COR-L47 (cell line): ENCODE measurements around the gene LDLRAP1.

Source experiments
- DNase-seq: peaks from one replicate; lab custom pipeline; 2025; lab: John Stamatoyannopoulos, UW

Gene LDLRAP1

DNA sequence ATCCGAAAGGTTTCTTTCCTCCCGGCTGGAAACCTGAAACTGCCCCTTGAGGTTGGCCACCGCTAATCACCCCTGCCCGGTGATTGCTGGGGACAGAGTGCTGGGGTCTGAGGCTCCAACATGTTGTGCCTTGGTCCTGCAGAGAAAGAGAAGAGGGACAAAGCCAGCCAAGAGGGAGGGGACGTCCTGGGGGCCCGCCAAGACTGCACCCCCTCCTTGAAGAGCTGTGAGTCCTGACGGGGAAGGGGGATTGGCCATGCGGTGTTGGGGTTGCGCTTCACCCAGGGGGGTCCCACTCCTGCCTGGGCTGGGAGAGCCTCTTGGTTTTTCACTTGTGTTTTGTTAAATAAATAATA lies 19.5 kb downstream of the LDLRAP1 start:
- DNase-seq = no peak

DNA sequence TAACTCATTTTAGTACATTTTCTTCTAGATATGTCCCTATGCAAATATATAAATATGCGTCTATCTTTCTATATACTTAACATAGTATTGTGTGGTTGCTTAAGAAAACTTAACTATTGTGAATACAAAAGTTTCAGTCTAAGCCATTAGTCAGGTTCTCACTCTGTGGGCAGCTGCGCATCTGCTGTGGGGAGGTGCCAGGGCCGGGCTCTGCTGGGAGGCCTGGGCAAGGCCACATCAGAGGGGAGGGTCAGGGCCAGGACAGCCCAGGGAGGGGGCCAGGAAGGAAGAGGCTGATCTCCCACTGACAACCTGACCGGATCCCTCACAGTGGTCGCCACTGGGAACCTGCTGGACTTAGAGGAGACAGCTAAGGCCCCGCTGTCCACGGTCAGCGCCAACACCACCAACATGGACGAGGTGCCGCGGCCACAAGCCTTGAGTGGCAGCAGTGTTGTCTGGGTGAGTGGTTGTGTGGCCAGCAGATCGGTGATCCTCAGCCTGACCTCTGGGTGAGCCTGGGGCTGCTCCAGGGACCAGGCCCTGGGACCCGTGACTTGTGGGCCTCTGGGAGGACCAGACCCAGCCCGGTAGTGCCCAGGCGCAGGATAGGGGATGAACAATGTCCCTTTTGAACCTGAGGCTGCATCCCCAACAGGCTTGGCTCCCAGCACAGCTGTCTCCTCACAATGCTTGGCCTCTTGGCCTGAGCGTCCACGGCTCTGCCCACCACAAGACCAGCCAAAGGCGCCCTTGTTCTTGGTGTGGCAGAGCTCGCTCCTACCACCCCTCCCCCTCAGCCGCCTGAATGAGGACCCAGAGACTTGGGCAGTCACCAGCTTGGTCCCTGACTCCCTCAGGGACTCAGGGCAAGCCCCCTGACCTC lies 20.2 kb downstream of the LDLRAP1 start:
- DNase-seq = no peak

DNA sequence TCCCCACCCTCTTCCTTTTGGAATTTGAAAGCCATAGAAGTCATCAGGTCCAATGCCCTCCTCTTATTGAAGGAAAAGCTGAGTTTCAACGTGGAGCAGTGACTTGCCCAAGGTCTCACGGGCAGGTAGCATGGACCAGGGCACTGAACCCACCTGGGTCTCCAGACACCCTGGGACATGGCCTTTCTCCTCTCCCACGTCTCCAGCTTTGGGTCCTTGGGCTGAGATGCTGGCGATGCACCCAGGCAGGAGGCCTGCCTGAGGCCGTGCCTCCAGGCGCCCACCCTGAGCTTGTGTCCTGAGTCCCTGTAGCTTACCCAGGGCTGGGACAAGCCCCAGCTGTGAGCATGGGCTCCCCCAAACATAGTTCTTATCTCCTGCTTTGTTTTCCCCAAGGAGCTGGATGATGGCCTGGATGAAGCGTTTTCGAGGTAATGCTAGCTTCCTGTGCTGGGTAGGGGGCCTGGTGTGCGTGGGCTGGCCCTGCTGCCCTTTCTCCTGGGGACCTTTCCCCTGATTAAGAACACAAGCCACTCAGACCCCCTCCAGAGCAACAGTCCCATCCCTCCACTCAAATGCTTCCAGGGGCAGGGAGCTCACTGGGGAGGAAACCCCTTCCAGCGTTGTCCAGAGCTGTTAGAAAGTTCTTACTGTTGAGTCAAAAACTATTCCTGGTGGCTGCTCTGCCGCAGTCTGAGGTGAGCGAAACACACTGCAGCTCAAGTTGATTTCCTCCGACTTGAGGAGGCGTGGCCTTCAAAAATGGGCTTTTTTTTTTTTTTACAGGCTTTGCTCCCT lies 21.6 kb downstream of the LDLRAP1 start:
- DNase-seq = no peak

DNA sequence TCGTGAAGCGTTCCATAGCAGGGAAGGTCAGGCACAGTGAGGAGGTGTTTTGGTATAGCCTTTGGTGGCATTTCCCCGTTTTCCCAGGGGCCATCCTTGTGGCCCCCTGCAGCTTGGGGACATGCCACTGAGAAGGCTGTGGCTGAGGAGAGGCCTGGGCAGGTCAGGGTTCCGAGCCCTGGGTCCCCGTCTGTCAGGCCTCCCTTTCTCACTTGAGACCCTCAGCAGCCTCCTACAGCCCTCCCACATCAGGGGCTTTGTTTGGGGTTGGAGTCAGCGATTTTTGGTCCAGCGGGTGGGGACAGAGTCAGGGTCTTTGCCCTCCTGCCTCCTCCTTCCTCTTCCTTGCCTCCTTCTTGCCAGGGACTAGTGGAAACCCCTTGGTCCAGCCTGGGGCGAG lies 22.2 kb downstream of the LDLRAP1 start:
- DNase-seq = no peak

DNA sequence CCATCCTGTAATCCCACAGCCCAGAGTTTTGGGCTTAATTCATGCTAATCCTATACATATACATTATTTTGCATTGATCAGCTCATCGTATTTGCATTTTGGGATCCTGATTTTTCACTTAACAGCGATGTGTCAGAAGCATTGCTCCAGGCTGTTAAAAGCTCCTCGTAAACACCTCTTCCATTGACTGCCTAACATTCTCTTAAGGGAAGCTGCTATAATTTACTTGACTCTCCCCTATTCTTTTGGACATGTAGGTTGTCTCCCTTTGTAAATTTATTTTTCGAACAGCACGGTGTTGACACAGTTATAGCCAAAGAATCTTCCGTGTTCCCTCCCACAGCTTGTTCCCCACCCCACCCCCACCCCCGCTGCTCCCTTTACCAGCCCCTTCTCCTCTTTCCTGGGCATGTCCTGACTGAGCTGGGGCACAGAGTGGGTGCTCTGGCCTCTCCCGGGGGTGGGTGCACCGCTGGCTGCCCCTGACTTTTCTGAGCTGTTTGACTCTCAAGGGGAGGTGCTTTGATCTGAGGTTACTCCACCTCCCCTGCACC lies 22.8 kb downstream of the LDLRAP1 start:
- no peak for DNase-seq

DNA sequence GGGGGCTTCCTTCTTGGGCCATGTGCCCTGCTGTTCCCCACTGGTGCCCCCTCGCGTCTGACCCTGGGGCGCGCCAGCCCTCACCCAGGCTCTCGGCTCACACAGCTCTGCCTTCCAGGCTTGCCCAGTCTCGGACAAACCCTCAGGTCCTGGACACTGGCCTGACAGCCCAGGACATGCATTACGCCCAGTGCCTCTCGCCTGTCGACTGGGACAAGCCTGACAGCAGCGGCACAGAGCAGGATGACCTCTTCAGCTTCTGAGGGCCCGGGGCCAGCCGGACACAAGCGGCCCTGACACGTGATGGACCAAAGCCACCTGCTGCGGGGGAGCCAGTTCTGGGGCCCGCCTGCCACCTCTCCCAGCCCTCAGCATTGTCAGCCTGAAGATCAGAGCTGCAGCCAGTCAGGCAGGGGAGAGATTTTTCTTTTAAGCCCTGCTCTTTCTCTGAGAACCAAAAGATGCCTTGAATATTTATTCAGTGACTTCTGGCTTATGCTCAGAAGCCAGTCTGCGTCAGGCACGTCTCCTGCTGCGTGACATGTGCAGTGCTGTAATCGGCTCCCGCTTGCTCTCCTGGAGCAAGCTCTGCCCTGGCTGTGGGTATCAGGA lies 23.4 kb downstream of the LDLRAP1 start:
- DNase-seq = no peak

DNA sequence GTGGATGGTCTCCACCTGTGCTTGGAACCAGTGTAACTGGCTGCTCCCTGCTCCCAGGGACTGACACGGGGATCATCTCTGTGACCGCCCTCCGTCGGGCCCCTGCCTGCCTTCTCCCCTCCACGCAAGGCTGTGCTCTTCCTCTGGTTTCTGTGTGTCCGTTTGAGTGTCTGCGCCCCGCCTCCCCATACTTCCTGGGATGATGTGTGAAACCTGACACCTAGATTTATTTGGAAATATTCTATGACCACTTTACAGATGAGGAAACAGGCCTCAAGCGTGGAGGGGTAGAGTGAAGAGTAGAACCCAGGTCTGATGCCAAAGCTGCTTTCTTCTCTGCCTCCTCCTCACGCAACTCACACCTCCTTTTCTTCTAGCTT lies 24.3 kb downstream of the LDLRAP1 start:
- no peak for DNase-seq

DNA sequence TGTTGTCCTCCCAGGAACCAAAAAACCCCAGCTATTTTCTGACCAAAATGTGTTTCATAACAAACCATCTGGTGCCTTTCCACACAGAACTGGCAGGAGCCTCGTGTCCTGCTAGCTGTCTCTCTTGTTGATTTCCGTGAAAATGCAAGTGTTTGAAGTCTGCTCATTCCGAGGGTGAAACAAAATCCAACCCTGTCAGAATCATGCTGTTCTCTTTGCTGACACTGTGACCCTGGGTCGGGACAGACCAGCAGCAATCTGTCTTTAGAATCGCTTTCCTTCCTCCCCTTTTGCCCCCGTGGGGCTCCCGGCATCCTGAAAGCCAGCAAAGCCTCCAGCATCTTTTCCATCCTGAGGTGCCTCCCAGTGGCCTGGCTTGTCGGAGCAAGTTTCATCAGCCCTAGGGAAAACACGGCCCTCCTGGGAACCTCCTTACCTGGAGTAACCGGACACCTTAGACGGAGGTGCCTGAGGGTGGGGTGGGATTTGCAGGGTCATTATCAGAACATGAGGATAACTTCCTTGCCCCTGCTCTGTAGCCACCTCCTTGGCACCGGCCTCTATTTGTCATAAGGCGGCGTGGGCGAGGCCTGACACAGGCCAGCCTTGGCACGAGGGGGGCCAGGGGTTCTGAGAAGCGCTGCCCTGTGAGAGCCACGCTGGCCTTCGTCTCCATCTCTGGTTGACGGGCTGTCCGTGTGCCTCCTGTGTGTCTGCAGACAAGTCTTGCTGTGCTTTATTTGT lies 24.9 kb downstream of the LDLRAP1 start:
- no peak for DNase-seq

DNA sequence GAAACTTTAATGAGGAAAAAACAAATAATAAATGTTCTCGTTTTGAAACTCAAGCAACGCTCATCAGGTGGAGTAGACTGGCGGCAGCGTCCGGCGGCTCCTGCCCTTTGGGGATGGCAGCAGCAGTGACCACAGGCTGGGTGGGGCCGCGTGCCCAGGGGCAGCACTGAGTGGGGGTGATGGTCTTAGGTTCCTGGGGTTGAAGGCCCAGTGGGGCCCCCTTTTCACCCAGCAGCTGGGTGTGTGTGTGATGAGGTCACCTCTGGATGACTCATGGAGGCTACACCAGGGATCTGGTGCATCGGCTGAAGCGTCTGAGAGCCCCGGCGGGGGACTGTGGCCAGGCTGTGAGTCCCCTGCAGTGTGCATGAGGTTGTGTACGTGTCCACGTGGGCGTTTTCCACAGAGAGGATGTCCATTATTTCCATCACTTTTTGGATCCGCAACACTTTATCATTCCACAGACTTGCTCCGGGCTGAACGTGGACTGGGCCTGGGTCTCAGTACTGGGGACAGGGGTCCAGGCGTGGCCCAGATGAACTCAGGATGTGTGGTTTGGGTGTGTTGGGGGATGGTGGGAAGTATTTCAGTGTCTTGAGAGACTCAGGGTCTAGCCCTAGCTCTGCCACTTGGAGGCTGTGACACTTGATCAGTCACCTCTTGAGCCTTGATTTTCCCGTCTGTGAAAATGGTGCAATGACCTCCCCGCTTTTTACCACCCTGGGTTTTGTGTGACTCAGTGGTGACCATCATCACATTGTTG lies 25.6 kb downstream of the LDLRAP1 start:
- no peak for DNase-seq

DNA sequence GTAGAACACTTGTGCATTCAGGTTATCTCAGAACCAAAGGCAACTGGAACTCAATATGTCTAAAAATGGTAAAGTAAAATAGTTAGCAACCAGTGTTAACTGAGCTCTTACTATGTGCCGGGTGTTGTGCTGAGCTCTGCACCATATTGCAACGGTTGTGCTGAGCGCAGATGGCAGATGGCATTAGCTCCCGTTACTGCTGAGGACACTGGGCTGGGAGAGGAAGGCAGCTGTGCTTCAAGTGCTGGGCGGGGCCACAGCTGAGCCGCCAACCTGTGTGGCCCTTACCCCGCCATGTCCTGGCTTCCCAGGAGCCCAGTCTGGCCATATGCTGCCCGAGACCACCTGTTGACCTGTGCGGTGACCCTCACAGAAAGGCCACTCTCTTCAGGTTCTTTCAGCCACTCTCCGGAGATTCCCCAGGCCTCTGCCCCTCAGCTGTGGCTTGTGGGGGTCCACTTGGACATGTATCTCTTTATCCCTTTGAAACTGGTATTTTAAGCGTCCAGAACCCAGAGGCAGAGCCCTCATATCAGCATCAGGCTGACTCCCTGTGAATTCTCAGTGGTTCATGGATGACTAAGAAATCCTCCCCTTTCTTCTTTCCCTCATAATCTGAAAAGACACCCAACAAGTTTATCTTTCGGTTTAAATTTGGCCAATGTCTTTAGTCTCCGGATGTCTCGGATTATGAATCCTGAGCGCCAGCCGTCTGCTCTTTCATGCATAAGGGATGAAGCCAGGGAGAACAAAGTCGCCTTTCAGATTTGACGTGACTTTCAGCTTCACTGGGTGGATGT lies 26.4 kb downstream of the LDLRAP1 start:
- DNase-seq = no peak

DNA sequence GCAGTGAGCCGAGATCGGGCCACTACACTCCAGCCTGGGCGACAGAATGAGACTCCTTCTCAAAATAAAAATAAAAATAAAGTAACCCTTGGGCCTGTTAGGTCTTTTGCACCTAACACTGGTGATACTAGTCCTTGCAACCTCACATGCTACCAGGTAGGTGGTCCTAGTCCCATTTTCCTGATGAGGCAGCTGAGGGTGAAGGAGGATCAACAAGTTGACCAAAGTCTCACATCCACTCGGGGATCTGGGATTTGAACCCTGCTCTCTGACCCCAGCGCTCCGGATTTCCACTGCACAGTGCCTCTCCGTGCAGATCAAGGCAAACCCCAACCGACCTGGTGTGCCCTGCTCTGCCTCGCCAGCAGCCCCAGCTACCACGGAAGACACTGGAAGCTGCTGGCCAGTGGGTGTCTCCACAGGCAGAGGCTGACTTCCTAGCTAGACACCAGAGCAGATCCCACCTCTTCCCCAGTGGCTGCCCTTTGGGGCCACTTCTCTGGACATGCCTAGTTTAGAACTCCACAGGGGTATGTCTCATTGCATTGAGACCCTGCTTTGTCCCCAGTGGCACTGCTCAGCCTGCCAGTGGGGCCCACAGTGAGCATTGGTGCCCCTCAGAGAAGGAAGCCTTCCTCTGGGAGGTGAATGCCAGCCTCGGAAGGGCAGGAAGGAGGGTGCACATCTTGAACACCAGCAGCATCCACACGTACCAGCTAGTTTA lies 27.6 kb downstream of the LDLRAP1 start:
- no peak for DNase-seq

DNA sequence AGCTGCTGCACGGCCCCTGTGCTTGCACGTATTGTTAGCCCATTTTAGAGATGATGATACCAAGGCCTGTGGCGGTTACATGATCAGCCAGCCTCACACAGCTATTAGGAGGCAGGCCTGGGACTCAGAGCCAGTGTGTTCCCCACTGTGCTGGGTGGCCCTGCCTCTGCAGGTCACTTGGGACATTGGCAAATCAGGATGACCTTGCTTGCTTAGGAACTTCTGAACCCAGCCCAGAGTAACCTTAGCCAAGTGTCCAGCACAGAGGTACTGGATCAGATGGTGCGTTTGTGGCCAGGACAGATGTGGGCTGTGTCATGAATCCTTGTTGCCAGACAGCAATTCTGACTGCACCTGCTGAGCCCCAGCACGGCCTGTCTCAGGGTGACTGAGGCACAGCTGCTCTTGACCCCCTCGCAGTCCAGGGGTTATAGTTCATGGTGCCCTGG lies 28.1 kb downstream of the LDLRAP1 start:
- no peak for DNase-seq

DNA sequence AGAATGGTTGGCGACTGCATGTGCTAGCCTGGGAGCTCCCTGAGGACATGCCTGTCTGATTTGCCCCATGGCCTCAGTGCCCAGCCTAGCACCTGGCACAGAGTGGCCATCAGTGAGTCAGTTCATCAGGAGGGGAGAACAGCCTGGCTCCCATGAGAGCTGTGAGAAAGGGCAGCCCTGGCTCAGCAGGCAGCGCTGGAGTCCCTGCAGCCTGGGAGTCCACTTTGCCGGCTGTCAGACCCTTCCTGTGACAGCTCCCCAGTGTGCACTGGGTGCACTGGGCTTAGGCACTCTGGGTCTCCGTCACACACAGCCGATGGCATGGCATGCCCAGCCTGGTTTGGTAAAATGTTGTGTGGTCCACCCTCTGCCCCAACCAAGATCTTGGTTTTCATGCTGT lies 28.7 kb downstream of the LDLRAP1 start:
- no peak for DNase-seq

DNA sequence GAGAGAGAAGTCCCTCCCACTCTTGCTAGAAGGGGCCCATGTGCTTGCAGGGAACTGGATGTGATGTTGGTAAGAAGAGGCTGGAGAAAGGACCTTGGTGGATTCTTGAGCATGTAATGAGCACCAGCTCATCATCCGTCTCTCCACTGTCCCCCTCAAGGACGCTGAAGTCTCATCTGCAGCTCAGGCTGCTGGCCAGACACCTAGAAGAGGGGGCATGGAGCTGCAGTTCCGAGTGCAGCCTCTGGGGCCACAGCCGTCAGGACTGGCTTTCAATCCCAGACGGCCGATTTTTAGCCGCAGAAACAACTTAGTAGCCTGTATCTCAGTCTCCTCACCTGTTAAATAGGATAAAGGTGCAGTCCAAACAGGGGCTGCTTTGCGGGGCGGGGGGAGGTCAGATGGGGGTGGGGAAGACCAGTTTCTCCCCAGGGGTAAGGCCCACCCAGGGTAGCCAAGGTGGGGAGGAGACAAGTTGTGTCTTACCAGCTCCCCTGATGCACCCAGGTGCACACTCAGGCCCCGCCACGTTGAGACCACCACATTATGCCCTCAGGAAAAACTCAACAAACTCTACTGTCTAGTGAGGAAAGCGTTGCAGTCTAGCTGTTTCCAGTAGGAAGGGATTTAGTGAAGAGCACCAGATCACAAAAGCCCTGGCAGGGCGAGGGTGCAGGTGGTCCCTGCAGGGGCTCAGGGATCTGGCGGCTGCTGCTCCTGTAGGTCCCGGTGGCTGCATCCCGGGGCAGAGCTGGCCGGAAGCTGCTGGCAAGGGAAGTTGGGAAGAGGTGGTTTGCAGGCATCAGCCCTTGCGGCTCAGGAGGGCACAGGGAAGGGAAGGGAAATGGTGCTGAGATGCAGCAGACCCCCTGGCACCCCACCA lies 29.5 kb downstream of the LDLRAP1 start:
- DNase-seq = no peak

DNA sequence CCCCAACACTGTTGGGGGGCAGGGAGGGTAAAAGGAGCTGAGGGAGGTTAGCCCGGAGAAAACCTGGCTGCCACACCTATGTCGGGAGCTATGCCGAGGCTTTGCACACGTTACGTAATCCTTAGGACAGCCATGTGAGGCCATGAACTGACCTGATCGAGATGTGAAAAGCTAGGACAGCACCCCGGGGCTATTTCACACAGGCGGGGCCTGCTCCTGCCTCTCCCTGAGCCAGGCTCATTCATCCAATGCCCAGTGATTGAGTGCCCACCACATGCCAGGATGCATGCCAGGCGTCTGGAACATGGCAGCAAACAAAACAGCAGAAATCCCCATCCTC lies 30.2 kb downstream of the LDLRAP1 start:
- no peak for DNase-seq

DNA sequence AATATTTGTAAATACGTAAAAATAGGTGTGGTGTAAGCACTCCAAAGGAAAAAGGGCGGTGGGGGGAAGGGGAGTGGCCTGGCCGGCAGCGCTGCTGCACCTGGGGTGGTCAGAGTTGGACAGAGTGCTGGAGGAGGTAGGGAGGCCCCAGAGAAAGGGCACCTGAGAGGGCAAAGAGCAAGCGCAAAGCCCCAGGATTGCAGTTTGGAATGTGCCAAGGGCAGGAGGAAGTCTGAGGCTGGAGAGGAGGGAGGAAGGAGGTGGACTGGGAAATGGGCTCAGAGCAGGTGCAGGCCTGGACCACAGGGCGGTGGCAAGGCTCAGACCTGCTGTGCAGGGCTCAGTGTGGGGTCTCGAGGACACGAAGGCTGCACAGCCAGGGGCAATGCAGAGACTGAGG lies 30.6 kb downstream of the LDLRAP1 start:
- no peak for DNase-seq

DNA sequence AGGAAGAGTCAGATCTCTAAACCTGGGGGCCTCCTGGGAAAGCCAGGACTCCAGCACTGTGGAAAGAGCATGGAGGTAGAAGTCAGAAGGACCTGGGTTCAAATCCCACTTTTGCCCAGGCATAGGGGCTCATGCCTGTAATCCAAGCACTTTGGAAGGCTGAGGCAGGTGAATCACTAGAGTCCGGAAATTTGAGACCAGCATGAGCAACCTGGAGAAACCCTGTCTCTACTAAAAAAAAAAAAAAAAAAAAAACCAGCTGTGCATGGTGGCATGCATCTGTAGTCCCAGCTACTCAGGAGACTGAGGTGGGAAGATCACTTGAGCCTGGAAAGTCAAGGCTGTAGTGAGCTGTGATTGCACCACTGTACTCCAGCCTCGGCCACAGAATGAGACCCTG lies 31.8 kb downstream of the LDLRAP1 start:
- DNase-seq = no peak

DNA sequence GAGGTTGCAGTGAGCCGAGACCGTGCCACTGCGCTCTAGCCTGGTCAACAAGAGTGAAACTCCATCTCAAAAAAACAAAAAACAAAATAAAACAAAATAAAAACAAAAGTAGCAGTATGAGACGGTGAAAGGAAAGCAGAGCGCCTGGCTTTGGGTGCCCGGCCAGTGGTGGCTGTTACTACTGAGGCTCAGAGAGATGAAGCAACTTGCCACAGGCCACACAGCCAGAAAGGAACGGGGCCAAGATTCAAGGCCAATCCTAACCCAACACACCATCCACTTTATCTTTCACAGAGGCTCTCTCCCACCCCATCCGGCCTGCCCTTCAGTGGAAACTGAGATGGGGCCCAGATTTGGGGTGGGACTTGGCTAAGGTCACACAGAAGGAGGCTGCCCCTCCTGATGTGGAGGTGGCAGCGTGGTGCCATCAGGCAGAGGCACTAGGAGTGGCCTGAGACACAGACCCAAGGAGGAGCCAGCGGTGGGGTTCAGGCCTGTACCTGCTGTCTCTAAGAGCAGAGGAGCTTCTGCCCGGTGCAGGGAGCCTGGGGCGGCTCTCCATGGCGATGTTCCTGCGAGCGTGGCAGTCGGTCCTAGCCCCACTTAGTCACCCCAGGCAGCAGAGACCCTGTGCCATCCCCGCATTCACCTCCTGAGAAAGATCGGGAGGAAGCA lies 33.2 kb downstream of the LDLRAP1 start:
- no peak for DNase-seq
